Right lobe of liver (tissue), 6 donors: Measurements from ENCODE around the gene ELFN1. TPM values are rescaled to one million over a fixed set of nuclear protein-coding genes. Genes with fewer than 3 reads are reported as not detected.
A peak's percentile ranks its signal among the peaks of the same experiment; 100 is the strongest.

Experiments
- ATAC-seq, 4 donors: fragments of 200-7000 bp; cut with Tn5 transposase; one replicate each; pipeline ENCODE4 v1.9.1; 2020; ENCODE audit warnings: mild to moderate bottlenecking in 4 of 4, moderate library complexity in 4 of 4
- DNase-seq, 3 donors: peaks; one replicate each; pipeline ENCODE4 v3.0.0-alpha.2; 2020
- H3K27ac ChIP-seq, 3 donors: fragments of 200-600 bp; one replicate each; pipeline ENCODE4 v1.8.0; 2022
- H3K27me3 ChIP-seq, 2 donors: fragments of 200-600 bp; one replicate each; pipeline ENCODE4 v1.8.0; 2022
- H3K36me3 ChIP-seq, 4 donors: fragments of 200-600 bp; sonication (generic) in 1 of 4; one replicate each; pipeline versions ENCODE4 v1.5.1 to v1.8.0; 2017 to 2022; ENCODE audit warnings: control low read depth in 1 of 4
- H3K4me1 ChIP-seq, 4 donors: fragments of 200-600 bp; sonication (generic) in 1 of 4; one replicate each; pipeline versions ENCODE4 v1.5.1 to v1.8.0; 2017 to 2022; ENCODE audit warnings: control low read depth in 1 of 4
- H3K4me3 ChIP-seq, 3 donors: fragments of 200-600 bp; one replicate each; pipeline ENCODE4 v1.8.0; 2022
- H3K9me3 ChIP-seq, 4 donors: fragments of 200-600 bp; sonication (generic) in 1 of 4; one replicate each; pipeline versions ENCODE4 v1.5.1 to v1.8.0; 2017 to 2022; ENCODE audit warnings: control low read depth in 1 of 4
- CTCF ChIP-seq, 4 donors: fragments of 200-600 bp in 3 of 4; fragments of 450-650 bp in 1 of 4; IDR thresholded peaks; one replicate each; pipeline versions ENCODE4 v1.5.1 to v1.8.0; 2016 to 2022; ENCODE audit warnings: antibody characterized with exemption in 4 of 4, mild to moderate bottlenecking in 2 of 4
- POLR2A ChIP-seq: fragments of 450-650 bp; IDR thresholded peaks from one replicate; pipeline ENCODE4 v1.6.1; 2017; ENCODE audit warnings: antibody characterized with exemption, mild to moderate bottlenecking
- WGBS: methylation state at CpG from one replicate; pipeline ENCODE4 v1.1.6; 2018; ENCODE audit warnings: low coverage, low lambda C conversion rate; ENCODE audit not compliant: insufficient coverage; ENCODE audit errors: missing lambda C conversion rate; 5-methylcytosine and 5-hydroxymethylcytosine counted together
- intact Hi-C, 2 donors: fragments of 100-400 bp; cut with DNase I; formaldehyde crosslinking; loops; one replicate each; pipeline versions ENCODE4 v1.11.2 to v1.14.1; 2022
- total RNA-seq, 6 experiments: library from RNA; depleted of rRNA in 2 of 6; stranded (reverse); fragments of >200 nt in 2 of 6; fragmentation: NEBNext Ultra II Directional in 3 of 6; extraction: Animal tissue kit (Norgen Biotek cat#: 25700) in 3 of 6; gene quantifications; one replicate each; pipeline versions ENCODE4 v1.1.0 to v1.2.4, GENCODE V29; 2016 to 2023
- donor health status: DM: no; HTN: yes; CAD: no.
- donor health status: DM: no; HTN: no; CAD: no.
- donor health status: DM: no; HTN: no; CAD: no.
- donor health status: DM: no; HTN: yes; CAD: no.
- donor health status: DM: no; HTN: yes; CAD: no.

Gene ELFN1
- total RNA-seq, 6 experiments from 2014 or later = 5.4 to 13.0 (median 7.5) TPM

- no peaks in the 10 kb centered on the region for H3K27me3 ChIP-seq
Observed at GRCh38 chr7:1646391-1646790, 23.7 kb upstream of the ELFN1 start.

GRCh38 chr7:1646957-1647891 lies 22.9 kb upstream of the ELFN1 start:
- H3K9me3 ChIP-seq = no peaks in the 10 kb centered on the region
- H3K27ac ChIP-seq = no peak overlapping the region
- TF ChIP-seq CTCF (IDR thresholded peaks at IDR 0.05) (no peak), POLR2A (no peak)
- 67% methylated on average over 6 of the region's 48 CpGs for WGBS
- H3K4me3 ChIP-seq = no peak overlapping the region
- no peaks in the 10 kb centered on the region for H3K4me1 ChIP-seq
- no peaks in the 10 kb centered on the region for H3K27me3 ChIP-seq
- DNase-seq (peak in 2 of 3 donors; percentile 24 to 53), ATAC-seq (no peak)
- H3K36me3 ChIP-seq = no peaks in the 10 kb centered on the region
- intact Hi-C loops = no loop called here

More at GRCh38 chr7:1646391-1646790, 23.7 kb upstream of the ELFN1 start:
- DNase-seq (peak in 1 of 3 donors; percentile 45), ATAC-seq (no peak)
- Histone ChIP-seq H3K4me3 (no peak overlapping the region), H3K4me1 (no peaks in the 10 kb centered on the region), H3K27ac (no peak overlapping the region), H3K9me3 (no peaks in the 10 kb centered on the region), H3K36me3 (no peaks in the 10 kb centered on the region)
- WGBS = 83% methylated on average over 3 of the region's 8 CpGs
- TF ChIP-seq CTCF (IDR thresholded peaks at IDR 0.05) = no peak
- no peak for TF ChIP-seq POLR2A
- intact Hi-C loops = no loop called here

- peak; percentile 8 to 38 (median 28) for ATAC-seq
- Histone ChIP-seq H3K9me3 (no peaks in the 10 kb centered on the region), H3K36me3 (no peaks in the 10 kb centered on the region), H3K27ac (no peak overlapping the region), H3K27me3 (no peaks in the 10 kb centered on the region), H3K4me3 (no peak overlapping the region), H3K4me1 (no peaks in the 10 kb centered on the region)
- intact Hi-C loops = no loop called here
- WGBS = 57% methylated on average over 9 of the region's 31 CpGs
- TF ChIP-seq POLR2A = no peak
- DNase-seq = peak in 2 of 3 donors; percentile 40 to 52
Observed at GRCh38 chr7:1647961-1648672, 22.0 kb upstream of the ELFN1 start.

- no peak for TF ChIP-seq POLR2A
- DNase-seq (no peak), ATAC-seq (no peak)
- no peak overlapping the region for H3K27ac ChIP-seq
- H3K4me3 ChIP-seq = no peak overlapping the region
- WGBS = 83% methylated on average over 4 of the region's 9 CpGs
- intact Hi-C loops = no loop called here
- H3K9me3 ChIP-seq = no peaks in the 10 kb centered on the region
- H3K27me3 ChIP-seq = no peaks in the 10 kb centered on the region
- H3K36me3 ChIP-seq = no peaks in the 10 kb centered on the region
- H3K4me1 ChIP-seq = no peaks in the 10 kb centered on the region
Observed at GRCh38 chr7:1649751-1650326, 20.2 kb upstream of the ELFN1 start.

- ATAC-seq = no peak
- no peaks in the 10 kb centered on the region for H3K27me3 ChIP-seq
- no peaks in the 10 kb centered on the region for H3K9me3 ChIP-seq
- peak in 2 of 3 donors; percentile 36 to 47 for DNase-seq
- TF ChIP-seq CTCF (IDR thresholded peaks at IDR 0.05) (no peak), POLR2A (no peak)
- H3K4me3 ChIP-seq = no peak overlapping the region
- intact Hi-C loops = no loop called here
- no peak overlapping the region for H3K27ac ChIP-seq
- H3K4me1 ChIP-seq = no peaks in the 10 kb centered on the region
- 64% methylated on average over 5 of the region's 23 CpGs for whole genome bisulfite sequencing
- no peaks in the 10 kb centered on the region for H3K36me3 ChIP-seq
Observed at GRCh38 chr7:1650363-1651030, 19.6 kb upstream of the ELFN1 start.
